ENCODE measurements around the gene IDH1.
A peak's percentile ranks its signal among the peaks of the same experiment; 100 is the strongest.

The IDH1 gene

GRCh38 chr2:208256192-208256782, 1.4 kb upstream of the IDH1 start:
- no peak overlapping the region for H3K4me3 ChIP-seq (ENCODE audit: low read depth, low read length)
- no peak for TF ChIP-seq CTCF (IDR thresholded peaks at IDR 0.05; ENCODE audit: low read depth, low read length)

GRCh38 chr2:208255557-208256106, 761 bp upstream of the IDH1 start:
- no peak for TF ChIP-seq CTCF (IDR thresholded peaks at IDR 0.05; ENCODE audit: low read depth, low read length)
- peak overlapping the region; percentile 97 for H3K4me3 ChIP-seq (ENCODE audit: low read depth, low read length)

GRCh38 chr2:208254118-208254870, 577 bp downstream of the IDH1 start:
- peak; percentile 92 for TF ChIP-seq CTCF (IDR thresholded peaks at IDR 0.05; ENCODE audit: low read depth, low read length)
- H3K4me3 ChIP-seq (ENCODE audit: low read depth, low read length): peak overlapping the region; percentile 97

- no peak for TF ChIP-seq CTCF (IDR thresholded peaks at IDR 0.05; ENCODE audit: low read depth, low read length)
- H3K4me3 ChIP-seq (ENCODE audit: low read depth, low read length): peak overlapping the region; percentile 97
Measured at GRCh38 chr2:208253600-208254117, 1.2 kb downstream of the IDH1 start.

- H3K4me3 ChIP-seq (ENCODE audit: low read depth, low read length): peak overlapping the region; percentile 97; the same call in 1 of the 2 replicates
- TF ChIP-seq CTCF (IDR thresholded peaks at IDR 0.05; ENCODE audit: low read depth, low read length): no peak
Measured at GRCh38 chr2:208252716-208253492, 2.0 kb downstream of the IDH1 start.

- no peak for TF ChIP-seq CTCF (IDR thresholded peaks at IDR 0.05; ENCODE audit: low read depth, low read length)
- no peak overlapping the region for H3K4me3 ChIP-seq (ENCODE audit: low read depth, low read length)
Measured at GRCh38 chr2:208251098-208251497, 3.8 kb downstream of the IDH1 start.

All from WI38 (cell line).